ENCODE measurements around the gene MYB. TPM values are rescaled to one million over a fixed set of nuclear protein-coding genes. Genes with fewer than 3 reads are reported as not detected.

The MYB gene
- total and polyA plus RNA-seq, 2 experiments from 2014 or later, result 0.17 to 0.36 TPM

DNA sequence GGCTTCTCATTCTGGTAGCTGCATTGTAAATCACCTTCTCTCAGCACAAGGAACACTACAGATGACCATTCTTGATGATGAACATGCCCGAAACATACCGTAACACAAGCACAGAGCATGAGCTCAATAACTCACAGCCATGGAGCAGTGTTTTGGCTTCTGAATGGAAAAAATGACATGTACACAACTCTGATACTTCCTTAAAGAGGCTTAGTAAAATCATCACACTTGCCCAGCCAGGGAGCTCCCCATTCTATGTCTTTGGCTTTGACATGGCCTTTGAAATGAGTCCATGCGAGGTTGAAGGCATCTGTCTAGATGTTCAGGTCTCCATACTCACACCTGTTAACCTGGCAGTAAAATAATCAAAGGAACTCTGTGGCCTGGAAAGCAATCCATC is 87.6 kb downstream of the MYB start:
- H3K36me3 ChIP-seq (replicated peaks; ENCODE audit: insufficient read depth, low read depth), result no peaks in the 10 kb centered on the region
- no peaks in the 10 kb centered on the region for H3K9me2 ChIP-seq (replicated peaks; ENCODE audit: insufficient read depth)
- no peaks in the 10 kb centered on the region for H4K20me1 ChIP-seq (ENCODE audit: insufficient read depth, poor library complexity, severe bottlenecking)
- no peak for DNase-seq (ENCODE audit: low spot score)
- no peak overlapping the region for H2AFZ ChIP-seq
- no peaks in the 10 kb centered on the region for H3K27me3 ChIP-seq
- H3K79me2 ChIP-seq, result no peaks in the 10 kb centered on the region
- H3K27ac ChIP-seq, result no peak overlapping the region
- H3K9me3 ChIP-seq (ENCODE audit: low read depth), result no peaks in the 10 kb centered on the region
- 99% methylated on average over 3 of the region's 3 CpGs for WGBS (ENCODE audit: low lambda C conversion rate, missing lambda C conversion rate)
- no peak overlapping the region for H3K4me3 ChIP-seq
- TF ChIP-seq EZH2 (IDR thresholded peaks at IDR 0.05; ENCODE audit: borderline replicate concordance) (no peak), EZH2phosphoT487 (IDR thresholded peaks at IDR 0.05; ENCODE audit: low read depth, severe bottlenecking, unreplicated experiment) (no peak)
- TF ChIP-seq, protein P1, sequence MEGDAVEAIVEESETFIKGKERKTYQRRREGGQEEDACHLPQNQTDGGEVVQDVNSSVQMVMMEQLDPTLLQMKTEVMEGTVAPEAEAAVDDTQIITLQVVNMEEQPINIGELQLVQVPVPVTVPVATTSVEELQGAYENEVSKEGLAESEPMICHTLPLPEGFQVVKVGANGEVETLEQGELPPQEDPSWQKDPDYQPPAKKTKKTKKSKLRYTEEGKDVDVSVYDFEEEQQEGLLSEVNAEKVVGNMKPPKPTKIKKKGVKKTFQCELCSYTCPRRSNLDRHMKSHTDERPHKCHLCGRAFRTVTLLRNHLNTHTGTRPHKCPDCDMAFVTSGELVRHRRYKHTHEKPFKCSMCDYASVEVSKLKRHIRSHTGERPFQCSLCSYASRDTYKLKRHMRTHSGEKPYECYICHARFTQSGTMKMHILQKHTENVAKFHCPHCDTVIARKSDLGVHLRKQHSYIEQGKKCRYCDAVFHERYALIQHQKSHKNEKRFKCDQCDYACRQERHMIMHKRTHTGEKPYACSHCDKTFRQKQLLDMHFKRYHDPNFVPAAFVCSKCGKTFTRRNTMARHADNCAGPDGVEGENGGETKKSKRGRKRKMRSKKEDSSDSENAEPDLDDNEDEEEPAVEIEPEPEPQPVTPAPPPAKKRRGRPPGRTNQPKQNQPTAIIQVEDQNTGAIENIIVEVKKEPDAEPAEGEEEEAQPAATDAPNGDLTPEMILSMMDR (IDR thresholded peaks at IDR 0.05; ENCODE audit: poor library complexity), result no peak
- no peak overlapping the region for H3K4me2 ChIP-seq
- peaks cover 5% of the 10 kb centered on the region for H3K4me1 ChIP-seq (ENCODE audit: insufficient read depth)

Small RNA genes within 50 kb of the gene (microRNA-seq; reads per million reads assigned to microRNA genes)
- gene MIR548A2, result not detected

Small RNA genes within 50 kb of the gene (small RNA-seq; reads per million reads assigned to genes)
- not detected for gene MIR548A2

Other genes starting within 250 kb of the MYB start
- 9.9 and 11.0 TPM in 2 replicates for gene ALDH8A1, start 231.2 kb upstream of the MYB start, total RNA-seq
- gene ALDH8A1, start 231.2 kb upstream of the MYB start, polyA plus RNA-seq, result 5.3 and 8.0 TPM in 2 replicates
- 70.0 and 70.6 TPM in 2 replicates for gene HBS1L, start 126.5 kb upstream of the MYB start, total RNA-seq
- gene HBS1L, start 126.5 kb upstream of the MYB start, polyA plus RNA-seq, result 43.0 and 44.5 TPM in 2 replicates

Measured in hepatocyte (in vitro differentiated cells).